NCI-H1436 (cell line): ENCODE data around the gene TRAPPC4.
"Not testable (repeated sequence)": the region's sequence is repeated elsewhere in the genome, so short reads cannot be mapped to it uniquely, and the experiment has no call there.

ENCODE experiments used
- DNase-seq: peaks from one replicate; lab custom pipeline; 2025; lab: John Stamatoyannopoulos, UW

TRAPPC4 gene

GRCh38 chr11:119014209-119014924 is 4.2 kb upstream of the TRAPPC4 start:
- DNase-seq, result no peak

GRCh38 chr11:119015054-119015611 is 3.4 kb upstream of the TRAPPC4 start:
- no peak for DNase-seq

- DNase-seq, result no peak
Measured at GRCh38 chr11:119016216-119017009, 2.2 kb upstream of the TRAPPC4 start.

- DNase-seq, result not testable (repeated sequence)
Measured at GRCh38 chr11:119017377-119017776, 1.2 kb upstream of the TRAPPC4 start.

- DNase-seq, result no peak
Measured at GRCh38 chr11:119019996-119020395, 1.4 kb downstream of the TRAPPC4 start.

- DNase-seq, result no peak
Measured at GRCh38 chr11:119021631-119022030, 3.1 kb downstream of the TRAPPC4 start.

GRCh38 chr11:119023741-119024140 is 5.2 kb downstream of the TRAPPC4 start:
- no peak for DNase-seq

- no peak for DNase-seq
Measured at GRCh38 chr11:119024430-119025098, 6.0 kb downstream of the TRAPPC4 start.

- DNase-seq, result no peak
Measured at GRCh38 chr11:119025099-119025473, 6.5 kb downstream of the TRAPPC4 start.

- no peak for DNase-seq
Measured at GRCh38 chr11:119025541-119025940, 7.0 kb downstream of the TRAPPC4 start.

- no peak for DNase-seq
Measured at GRCh38 chr11:119025978-119026766, 7.6 kb downstream of the TRAPPC4 start.

GRCh38 chr11:119026970-119027369 is 8.4 kb downstream of the TRAPPC4 start:
- no peak for DNase-seq

- no peak for DNase-seq
Measured at GRCh38 chr11:119027561-119028345, 9.2 kb downstream of the TRAPPC4 start.

- DNase-seq, result no peak
Measured at GRCh38 chr11:119028346-119029068, 9.9 kb downstream of the TRAPPC4 start.

GRCh38 chr11:119029069-119029339 is 10.4 kb downstream of the TRAPPC4 start:
- no peak for DNase-seq

GRCh38 chr11:119029340-119030028 is 10.9 kb downstream of the TRAPPC4 start:
- DNase-seq, result no peak

- no peak for DNase-seq
Measured at GRCh38 chr11:119030029-119030328, 11.4 kb downstream of the TRAPPC4 start.

- DNase-seq, result peak; percentile 97
Measured at GRCh38 chr11:119030329-119031047, 11.9 kb downstream of the TRAPPC4 start, which contains the start of gene SLC37A4. Gene SLC37A4 (minus strand): TSS chr11:119030877.

- DNase-seq, result no peak
Measured at GRCh38 chr11:119031912-119032280, 13.3 kb downstream of the TRAPPC4 start.
